C4-2B (cell line): ENCODE measurements around the gene PDIA3.

Experiments used
- ZFX ChIP-seq: fragments of 450-650 bp; IDR thresholded peaks from 2 replicates; pipeline ENCODE4 v1.6.1; 2017
- TF ChIP-seq, protein P1 (sequence below): fragments of 450-650 bp; conservative IDR thresholded peaks from 2 replicates; pipeline ENCODE4 v1.5.1; 2017; ENCODE audit warnings: mild to moderate bottlenecking

DNA sequence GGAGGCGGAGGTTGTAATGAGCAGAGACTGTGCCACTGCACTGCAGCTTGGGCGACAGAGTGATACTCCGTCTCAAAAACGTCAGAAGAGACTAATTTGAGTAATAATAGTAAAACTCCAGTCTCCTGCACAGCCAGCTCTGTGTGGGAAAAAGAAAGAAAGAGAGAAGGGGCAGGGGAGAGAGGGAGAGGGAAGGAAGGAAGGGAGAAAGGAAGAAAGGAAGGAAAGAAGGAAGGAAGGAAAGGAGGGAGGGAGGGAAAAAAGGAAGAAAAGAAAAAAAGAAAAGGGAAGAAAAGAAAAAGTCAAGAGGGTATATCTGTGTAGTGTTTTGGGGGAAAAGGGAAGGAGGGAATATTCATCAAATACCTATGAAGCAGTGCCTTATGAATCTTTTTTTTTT lies 23.1 kb upstream of the PDIA3 start:
- TF ChIP-seq, protein P1, sequence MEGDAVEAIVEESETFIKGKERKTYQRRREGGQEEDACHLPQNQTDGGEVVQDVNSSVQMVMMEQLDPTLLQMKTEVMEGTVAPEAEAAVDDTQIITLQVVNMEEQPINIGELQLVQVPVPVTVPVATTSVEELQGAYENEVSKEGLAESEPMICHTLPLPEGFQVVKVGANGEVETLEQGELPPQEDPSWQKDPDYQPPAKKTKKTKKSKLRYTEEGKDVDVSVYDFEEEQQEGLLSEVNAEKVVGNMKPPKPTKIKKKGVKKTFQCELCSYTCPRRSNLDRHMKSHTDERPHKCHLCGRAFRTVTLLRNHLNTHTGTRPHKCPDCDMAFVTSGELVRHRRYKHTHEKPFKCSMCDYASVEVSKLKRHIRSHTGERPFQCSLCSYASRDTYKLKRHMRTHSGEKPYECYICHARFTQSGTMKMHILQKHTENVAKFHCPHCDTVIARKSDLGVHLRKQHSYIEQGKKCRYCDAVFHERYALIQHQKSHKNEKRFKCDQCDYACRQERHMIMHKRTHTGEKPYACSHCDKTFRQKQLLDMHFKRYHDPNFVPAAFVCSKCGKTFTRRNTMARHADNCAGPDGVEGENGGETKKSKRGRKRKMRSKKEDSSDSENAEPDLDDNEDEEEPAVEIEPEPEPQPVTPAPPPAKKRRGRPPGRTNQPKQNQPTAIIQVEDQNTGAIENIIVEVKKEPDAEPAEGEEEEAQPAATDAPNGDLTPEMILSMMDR = no peak
- TF ChIP-seq ZFX = no peak
